ENCODE measurements around the gene SLC38A9.

SLC38A9 gene

DNA sequence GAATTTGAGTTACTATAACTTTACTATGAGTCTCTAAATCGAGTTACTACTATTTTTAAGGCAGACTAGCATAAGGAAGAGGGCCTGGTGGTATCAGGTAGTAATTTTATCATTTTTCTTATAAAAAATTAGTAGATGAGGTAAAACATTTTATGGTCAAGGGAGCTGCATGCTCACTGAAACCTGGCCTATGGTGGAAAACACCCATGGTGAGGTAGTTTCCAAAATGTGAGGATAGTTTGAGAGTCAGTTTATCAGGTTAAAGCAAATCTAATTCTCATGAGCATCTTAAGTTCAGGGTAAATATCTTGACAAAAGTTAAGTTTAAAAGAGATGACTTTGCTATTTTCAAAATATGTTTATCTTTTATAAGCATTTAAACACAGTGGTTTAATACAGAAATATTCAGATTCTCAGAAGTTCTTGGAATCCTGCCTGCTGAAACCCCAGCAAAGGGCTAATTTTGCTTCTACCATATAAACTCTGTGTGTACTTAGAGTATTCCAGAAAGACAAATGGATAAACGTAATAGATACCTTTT lies 35.7 kb upstream of the SLC38A9 start:
- H3K27me3 ChIP-seq (ENCODE audit: insufficient read depth, insufficient read length): no peaks in the 10 kb centered on the region
- H3K36me3 ChIP-seq (ENCODE audit: insufficient read depth, insufficient read length, low read length): no peaks in the 10 kb centered on the region
- H3K9me3 ChIP-seq (ENCODE audit: insufficient read depth, low read length): no peaks in the 10 kb centered on the region
- no peak overlapping the region for H3K9ac ChIP-seq (ENCODE audit: insufficient read length, low read depth)
- TF ChIP-seq ZNF274 (IDR thresholded peaks at IDR 0.05; ENCODE audit: low read depth, low read length) (no peak), SUZ12 (IDR thresholded peaks at IDR 0.05; ENCODE audit: extremely low read depth, insufficient read depth, insufficient read length) (no peak), YY1 (IDR thresholded peaks at IDR 0.05; ENCODE audit: insufficient read depth, insufficient read length) (no peak)
- H3K4me3 ChIP-seq (ENCODE audit: insufficient read length, low read depth): no peak overlapping the region
- no peak for DNase-seq (ENCODE audit: low read depth, low spot score)
- H3K4me1 ChIP-seq (ENCODE audit: insufficient read depth, insufficient read length): no peaks in the 10 kb centered on the region

- Histone ChIP-seq H3K4me3 (ENCODE audit: insufficient read length, low read depth) (no peak overlapping the region), H3K9ac (ENCODE audit: insufficient read length, low read depth) (no peak overlapping the region), H3K9me3 (ENCODE audit: insufficient read depth, low read length) (no peaks in the 10 kb centered on the region), H3K36me3 (ENCODE audit: insufficient read depth, insufficient read length, low read length) (no peaks in the 10 kb centered on the region), H3K4me1 (ENCODE audit: insufficient read depth, insufficient read length) (no peaks in the 10 kb centered on the region), H3K27me3 (ENCODE audit: insufficient read depth, insufficient read length) (no peaks in the 10 kb centered on the region)
- no peak for DNase-seq (ENCODE audit: low read depth, low spot score)
- TF ChIP-seq SUZ12 (IDR thresholded peaks at IDR 0.05; ENCODE audit: extremely low read depth, insufficient read depth, insufficient read length) (no peak), YY1 (IDR thresholded peaks at IDR 0.05; ENCODE audit: insufficient read depth, insufficient read length) (no peak), ZNF274 (IDR thresholded peaks at IDR 0.05; ENCODE audit: low read depth, low read length) (no peak)
Measured at GRCh38 chr5:55742778-55743177, 30.7 kb upstream of the SLC38A9 start.

GRCh38 chr5:55737793-55738192 lies 25.7 kb upstream of the SLC38A9 start, which contains the start of gene DDX4:
Gene DDX4, plus strand, starts transcription at chr5:55738061. Its CDS starts 903 bp downstream, at chr5:55738964.
- no peak for DNase-seq (ENCODE audit: low read depth, low spot score)
- H3K36me3 ChIP-seq (ENCODE audit: insufficient read depth, insufficient read length, low read length): no peaks in the 10 kb centered on the region
- no peak within 1 kb of the TSS for H3K4me3 ChIP-seq (ENCODE audit: insufficient read length, low read depth)
- TF ChIP-seq ZNF274 (IDR thresholded peaks at IDR 0.05; ENCODE audit: low read depth, low read length) (no peak), SUZ12 (IDR thresholded peaks at IDR 0.05; ENCODE audit: extremely low read depth, insufficient read depth, insufficient read length) (no peak), YY1 (IDR thresholded peaks at IDR 0.05; ENCODE audit: insufficient read depth, insufficient read length) (no peak)
- no peaks in the 10 kb centered on the region for H3K27me3 ChIP-seq (ENCODE audit: insufficient read depth, insufficient read length)
- no peaks in the 10 kb centered on the region for H3K4me1 ChIP-seq (ENCODE audit: insufficient read depth, insufficient read length)
- H3K9ac ChIP-seq (ENCODE audit: insufficient read length, low read depth): no peak within 1 kb of the TSS
- no peaks in the 10 kb centered on the region for H3K9me3 ChIP-seq (ENCODE audit: insufficient read depth, low read length)

DNA sequence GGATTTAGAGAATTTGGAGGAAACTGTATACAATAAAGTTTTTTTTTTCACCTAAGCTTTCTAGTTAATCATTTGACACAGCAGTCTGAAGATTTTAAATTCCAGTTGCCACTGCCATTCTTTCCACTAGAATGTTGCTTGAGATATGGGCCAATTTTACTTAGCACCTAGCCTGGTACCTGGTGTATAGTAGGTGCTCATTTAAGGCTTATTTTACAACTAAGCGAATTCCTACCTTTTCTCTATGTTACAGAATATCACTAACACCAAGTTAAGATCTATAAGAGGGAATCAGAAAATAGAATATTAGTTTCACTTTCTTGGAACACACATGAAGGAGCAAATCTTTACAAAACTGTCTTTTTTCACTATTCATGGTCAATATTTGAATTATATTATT lies 22.5 kb upstream of the SLC38A9 start:
- no peaks in the 10 kb centered on the region for H3K4me1 ChIP-seq (ENCODE audit: insufficient read depth, insufficient read length)
- no peaks in the 10 kb centered on the region for H3K27me3 ChIP-seq (ENCODE audit: insufficient read depth, insufficient read length)
- no peak overlapping the region for H3K9ac ChIP-seq (ENCODE audit: insufficient read length, low read depth)
- H3K4me3 ChIP-seq (ENCODE audit: insufficient read length, low read depth): no peak overlapping the region
- no peaks in the 10 kb centered on the region for H3K36me3 ChIP-seq (ENCODE audit: insufficient read depth, insufficient read length, low read length)
- no peaks in the 10 kb centered on the region for H3K9me3 ChIP-seq (ENCODE audit: insufficient read depth, low read length)
- DNase-seq (ENCODE audit: low read depth, low spot score): no peak
- no peak for TF ChIP-seq SUZ12 (IDR thresholded peaks at IDR 0.05; ENCODE audit: extremely low read depth, insufficient read depth, insufficient read length)
- TF ChIP-seq YY1 (IDR thresholded peaks at IDR 0.05; ENCODE audit: insufficient read depth, insufficient read length): no peak
- TF ChIP-seq ZNF274 (IDR thresholded peaks at IDR 0.05; ENCODE audit: low read depth, low read length): no peak

GRCh38 chr5:55732585-55732984 lies 20.5 kb upstream of the SLC38A9 start:
- no peaks in the 10 kb centered on the region for H3K27me3 ChIP-seq (ENCODE audit: insufficient read depth, insufficient read length)
- TF ChIP-seq SUZ12 (IDR thresholded peaks at IDR 0.05; ENCODE audit: extremely low read depth, insufficient read depth, insufficient read length) (no peak), YY1 (IDR thresholded peaks at IDR 0.05; ENCODE audit: insufficient read depth, insufficient read length) (no peak), ZNF274 (IDR thresholded peaks at IDR 0.05; ENCODE audit: low read depth, low read length) (no peak)
- DNase-seq (ENCODE audit: low read depth, low spot score): no peak
- no peaks in the 10 kb centered on the region for H3K4me1 ChIP-seq (ENCODE audit: insufficient read depth, insufficient read length)
- H3K9me3 ChIP-seq (ENCODE audit: insufficient read depth, low read length): no peaks in the 10 kb centered on the region
- no peak overlapping the region for H3K4me3 ChIP-seq (ENCODE audit: insufficient read length, low read depth)
- no peak overlapping the region for H3K9ac ChIP-seq (ENCODE audit: insufficient read length, low read depth)
- no peaks in the 10 kb centered on the region for H3K36me3 ChIP-seq (ENCODE audit: insufficient read depth, insufficient read length, low read length)

- Histone ChIP-seq H3K9ac (ENCODE audit: insufficient read length, low read depth) (no peak overlapping the region), H3K27me3 (ENCODE audit: insufficient read depth, insufficient read length) (no peaks in the 10 kb centered on the region), H3K9me3 (ENCODE audit: insufficient read depth, low read length) (no peaks in the 10 kb centered on the region), H3K4me3 (ENCODE audit: insufficient read length, low read depth) (no peak overlapping the region), H3K36me3 (ENCODE audit: insufficient read depth, insufficient read length, low read length) (no peaks in the 10 kb centered on the region), H3K4me1 (ENCODE audit: insufficient read depth, insufficient read length) (no peaks in the 10 kb centered on the region)
- no peak for DNase-seq (ENCODE audit: low read depth, low spot score)
- TF ChIP-seq SUZ12 (IDR thresholded peaks at IDR 0.05; ENCODE audit: extremely low read depth, insufficient read depth, insufficient read length) (no peak), YY1 (IDR thresholded peaks at IDR 0.05; ENCODE audit: insufficient read depth, insufficient read length) (no peak), ZNF274 (IDR thresholded peaks at IDR 0.05; ENCODE audit: low read depth, low read length) (no peak)
Measured at GRCh38 chr5:55731848-55732247, 19.7 kb upstream of the SLC38A9 start.

- no peak for DNase-seq (ENCODE audit: low read depth, low spot score)
- Histone ChIP-seq H3K4me3 (ENCODE audit: insufficient read length, low read depth) (no peak overlapping the region), H3K27me3 (ENCODE audit: insufficient read depth, insufficient read length) (no peaks in the 10 kb centered on the region), H3K9ac (ENCODE audit: insufficient read length, low read depth) (no peak overlapping the region), H3K4me1 (ENCODE audit: insufficient read depth, insufficient read length) (no peaks in the 10 kb centered on the region), H3K36me3 (ENCODE audit: insufficient read depth, insufficient read length, low read length) (no peaks in the 10 kb centered on the region), H3K9me3 (ENCODE audit: insufficient read depth, low read length) (no peaks in the 10 kb centered on the region)
- no peak for TF ChIP-seq YY1 (IDR thresholded peaks at IDR 0.05; ENCODE audit: insufficient read depth, insufficient read length)
- TF ChIP-seq ZNF274 (IDR thresholded peaks at IDR 0.05; ENCODE audit: low read depth, low read length): no peak
- no peak for TF ChIP-seq SUZ12 (IDR thresholded peaks at IDR 0.05; ENCODE audit: extremely low read depth, insufficient read depth, insufficient read length)
Measured at GRCh38 chr5:55724281-55724680, 12.2 kb upstream of the SLC38A9 start.

Measured in NT2/D1 (cell line).